ACC112 (cell line): ENCODE results near the gene TMEM95.

Experiments
- H2AFZ ChIP-seq: fragments of 200-600 bp; sonication (generic); one replicate; pipeline ENCODE4 v1.6.0; 2017; ENCODE audit warnings: antibody characterized with exemption, low read length; ENCODE audit not compliant: unreplicated experiment
- H3K27ac ChIP-seq: fragments of 200-600 bp; sonication (generic); 2 replicates; pipeline ENCODE4 v1.5.1; 2014; ENCODE audit warnings: low read depth, mild to moderate bottlenecking, antibody characterized with exemption, low read length, moderate library complexity
- H3K27me3 ChIP-seq: fragments of 200-600 bp; sonication (generic); 2 replicates; pipeline ENCODE4 v1.6.1; 2014; ENCODE audit warnings: mild to moderate bottlenecking, antibody characterized with exemption, low read length, moderate library complexity, mixed read lengths; ENCODE audit not compliant: insufficient read depth
- H3K36me3 ChIP-seq: fragments of 200-600 bp; sonication (generic); 2 replicates; pipeline ENCODE4 v1.6.1; 2016; ENCODE audit warnings: mild to moderate bottlenecking, antibody characterized with exemption, low read length, moderate library complexity, mixed read lengths; ENCODE audit not compliant: insufficient read depth
- H3K4me1 ChIP-seq: fragments of 200-600 bp; sonication (generic); one replicate; pipeline ENCODE4 v1.6.1; 2016; ENCODE audit warnings: low read length, mixed read lengths; ENCODE audit not compliant: insufficient read depth, unreplicated experiment, control insufficient read depth
- H3K4me3 ChIP-seq: fragments of 200-600 bp; sonication (generic); 2 replicates; pipeline ENCODE4 v1.5.1; 2014; ENCODE audit warnings: mild to moderate bottlenecking, low read depth, low read length
- H3K79me2 ChIP-seq: fragments of 200-600 bp; sonication (generic); one replicate; pipeline ENCODE4 v1.6.0; 2016; ENCODE audit warnings: low read length; ENCODE audit not compliant: control insufficient read depth, unreplicated experiment, insufficient read depth

The TMEM95 gene, protein sequence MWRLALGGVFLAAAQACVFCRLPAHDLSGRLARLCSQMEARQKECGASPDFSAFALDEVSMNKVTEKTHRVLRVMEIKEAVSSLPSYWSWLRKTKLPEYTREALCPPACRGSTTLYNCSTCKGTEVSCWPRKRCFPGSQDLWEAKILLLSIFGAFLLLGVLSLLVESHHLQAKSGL

DNA sequence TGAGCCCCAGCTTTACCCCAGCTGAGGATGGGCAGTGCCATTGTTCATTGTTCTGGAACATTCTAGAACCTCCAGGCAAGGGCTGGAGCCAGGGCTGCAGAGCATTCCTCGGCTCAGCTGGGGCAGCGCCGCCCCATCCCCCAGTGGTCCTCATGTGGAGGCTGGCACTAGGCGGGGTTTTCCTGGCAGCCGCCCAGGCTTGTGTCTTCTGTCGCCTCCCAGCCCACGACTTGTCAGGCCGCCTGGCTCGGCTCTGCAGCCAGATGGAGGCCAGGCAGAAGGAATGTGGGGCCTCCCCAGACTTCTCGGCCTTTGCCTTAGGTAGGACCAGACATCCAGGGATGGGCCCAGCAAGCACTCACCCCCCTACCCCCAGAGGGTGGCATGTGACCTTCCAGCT, at the start of gene TMEM95:
TMEM95 (plus strand) TSS at position 104 of the 400 bp plus-strand sequence; CDS start at position 153, 49 bp downstream.
- H3K4me1 ChIP-seq = peaks cover 30% of the 10 kb centered on the region
- no peaks in the 10 kb centered on the region for H3K36me3 ChIP-seq
- H3K27me3 ChIP-seq = no peaks in the 10 kb centered on the region
- peak within 1 kb of the TSS; percentile 52 for H3K27ac ChIP-seq
- H2AFZ ChIP-seq = no peak within 1 kb of the TSS
- peaks cover 30% of the 10 kb centered on the region for H3K79me2 ChIP-seq
- peak within 1 kb of the TSS; percentile 85 for H3K4me3 ChIP-seq

DNA sequence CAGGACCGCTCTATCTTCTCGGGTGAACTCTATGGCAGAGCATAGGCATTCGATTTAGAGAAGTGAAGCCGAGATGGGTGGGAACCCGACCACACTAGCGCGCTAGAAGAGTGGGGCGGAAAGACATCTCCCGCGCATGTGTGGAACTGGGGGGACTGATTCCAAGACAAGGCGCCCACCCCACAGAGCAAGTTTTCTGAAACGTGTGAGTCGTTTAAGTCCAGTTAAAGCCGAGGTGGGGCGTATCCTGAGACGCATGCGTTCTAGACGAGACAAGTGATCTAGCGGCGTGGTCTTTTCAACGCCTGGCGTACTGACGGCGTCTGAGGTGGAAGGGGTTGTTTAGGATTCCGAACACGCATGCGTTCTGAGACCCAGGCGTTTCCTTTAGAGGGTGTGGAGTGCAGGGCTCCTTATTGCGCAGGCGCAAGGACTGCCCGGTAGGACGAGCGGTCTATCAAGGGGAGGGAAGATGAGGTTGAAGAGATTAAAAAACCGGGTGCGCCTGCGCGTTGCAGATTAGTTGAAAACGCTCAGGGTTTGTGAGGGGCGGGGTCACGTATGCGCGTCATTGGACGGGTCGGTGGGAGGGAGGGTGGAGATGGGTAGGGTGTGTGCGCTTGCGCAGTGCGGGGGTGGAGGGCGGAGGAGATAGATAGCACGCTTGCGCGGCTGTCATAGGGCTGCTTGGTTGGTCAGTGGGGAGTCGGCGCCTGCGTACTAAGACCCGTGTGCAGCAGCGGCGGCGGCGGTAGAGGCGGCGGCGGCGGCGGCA, 47.9 kb upstream of the TMEM95 start, which contains the start of gene EIF5A:
EIF5A (plus strand) TSS at position 718 of the 775 bp plus-strand sequence. CDS start 2,008 bp downstream, outside the sequence.
- H3K36me3 ChIP-seq = peaks cover 22% of the 10 kb centered on the region
- H2AFZ ChIP-seq = peak within 1 kb of the TSS; percentile 5
- peak within 1 kb of the TSS; percentile 98 for H3K27ac ChIP-seq
- H3K4me1 ChIP-seq = peaks cover 22% of the 10 kb centered on the region
- H3K4me3 ChIP-seq = peak within 1 kb of the TSS; percentile 96
- no peaks in the 10 kb centered on the region for H3K27me3 ChIP-seq
- H3K79me2 ChIP-seq = peaks cover 43% of the 10 kb centered on the region

DNA sequence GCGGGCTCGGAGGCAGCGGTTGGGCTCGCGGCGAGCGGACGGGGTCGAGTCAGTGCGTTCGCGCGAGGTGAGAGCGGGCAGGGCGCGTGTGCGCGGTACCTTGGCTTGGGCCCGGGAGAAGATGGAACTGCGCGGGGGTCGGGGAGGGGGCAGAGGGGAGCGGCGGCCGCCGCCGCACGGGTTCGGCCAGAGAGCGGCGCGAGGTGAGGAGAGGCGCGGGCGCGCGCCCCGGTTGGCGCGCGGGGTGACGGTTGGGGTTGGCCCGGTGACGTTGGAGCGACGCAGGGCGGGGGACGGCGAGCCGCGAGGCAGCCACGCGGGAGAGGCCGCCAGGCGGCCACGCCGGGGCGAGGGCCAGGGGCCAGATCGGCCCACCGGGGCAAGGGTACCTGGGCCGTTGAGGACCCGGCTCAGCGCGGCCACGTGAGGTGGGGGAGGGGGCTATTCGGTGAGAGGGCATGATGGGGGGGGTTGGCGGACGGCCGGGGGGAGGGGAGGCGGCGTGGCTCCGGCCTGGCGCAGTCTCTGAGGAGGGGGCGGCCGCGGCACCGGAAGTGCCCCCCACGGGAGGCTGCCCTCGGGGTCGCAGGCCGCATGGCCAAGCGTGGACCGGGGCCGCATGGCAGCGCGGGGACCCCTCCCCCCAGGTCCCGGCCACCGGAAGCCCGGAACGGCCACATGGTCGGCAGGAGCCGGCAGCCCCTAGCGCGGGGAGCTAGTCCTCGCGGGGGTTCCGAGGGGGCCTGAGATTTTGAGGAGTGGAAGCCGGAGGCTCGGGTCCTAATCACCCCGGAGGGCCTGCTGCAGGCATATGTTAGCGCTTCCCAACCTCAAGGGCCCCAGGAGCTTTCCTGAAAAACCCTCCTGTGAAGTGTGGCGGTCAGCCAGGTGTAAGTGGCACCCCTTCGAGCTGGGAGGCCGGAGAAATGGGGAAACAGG, 47.0 kb upstream of the TMEM95 start:
- H3K4me3 ChIP-seq = peak overlapping the region; percentile 96
- H3K4me1 ChIP-seq = peaks cover 25% of the 10 kb centered on the region
- H3K79me2 ChIP-seq = peaks cover 50% of the 10 kb centered on the region
- H3K36me3 ChIP-seq = peaks cover 28% of the 10 kb centered on the region
- H2AFZ ChIP-seq = no peak overlapping the region
- H3K27me3 ChIP-seq = no peaks in the 10 kb centered on the region
- peak overlapping the region; percentile 98 for H3K27ac ChIP-seq

DNA sequence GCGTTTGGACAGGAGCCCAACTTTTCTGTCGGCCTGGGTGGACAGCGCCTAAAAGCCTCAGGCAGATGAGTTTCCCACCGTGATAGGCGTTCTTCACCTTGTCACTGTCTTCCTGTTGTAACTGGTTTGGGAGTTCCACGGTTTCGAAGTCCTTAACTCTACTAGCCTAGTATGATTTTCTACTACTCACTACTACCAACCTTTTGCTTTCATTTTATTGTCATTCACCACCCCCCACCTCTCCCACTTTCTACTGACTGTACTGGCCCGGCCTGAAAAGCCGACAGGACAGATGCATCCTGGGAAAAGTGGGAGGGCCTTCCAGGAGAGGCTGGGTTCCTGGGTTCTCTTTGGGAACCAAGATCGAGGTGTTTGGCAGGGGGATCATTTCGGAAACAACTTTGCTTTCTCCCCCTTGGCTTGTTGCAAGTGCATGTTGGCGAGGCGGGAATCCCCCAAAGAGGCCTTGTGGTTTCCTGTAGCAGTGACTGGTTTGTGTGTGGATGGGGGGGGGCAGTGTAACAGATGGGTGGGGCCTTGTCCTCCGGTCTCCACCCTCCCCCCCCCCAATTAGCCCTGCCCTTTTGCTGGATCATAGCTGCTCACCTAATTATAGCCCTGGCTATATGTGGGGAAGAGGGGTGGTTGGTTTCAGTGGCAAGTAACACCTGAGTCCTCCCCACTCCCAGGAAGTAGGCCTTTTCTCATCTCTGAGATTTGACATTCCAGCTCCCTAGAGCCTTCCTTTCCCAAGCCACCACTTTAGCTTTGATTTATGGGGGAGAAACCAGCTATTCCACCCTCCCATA, 46.1 kb upstream of the TMEM95 start:
- H3K79me2 ChIP-seq = peaks cover 52% of the 10 kb centered on the region
- H3K36me3 ChIP-seq = peaks cover 31% of the 10 kb centered on the region
- H3K27me3 ChIP-seq = no peaks in the 10 kb centered on the region
- H3K27ac ChIP-seq = peak overlapping the region; percentile 98
- H3K4me3 ChIP-seq = peak overlapping the region; percentile 96
- H2AFZ ChIP-seq = no peak overlapping the region
- peaks cover 34% of the 10 kb centered on the region for H3K4me1 ChIP-seq

DNA sequence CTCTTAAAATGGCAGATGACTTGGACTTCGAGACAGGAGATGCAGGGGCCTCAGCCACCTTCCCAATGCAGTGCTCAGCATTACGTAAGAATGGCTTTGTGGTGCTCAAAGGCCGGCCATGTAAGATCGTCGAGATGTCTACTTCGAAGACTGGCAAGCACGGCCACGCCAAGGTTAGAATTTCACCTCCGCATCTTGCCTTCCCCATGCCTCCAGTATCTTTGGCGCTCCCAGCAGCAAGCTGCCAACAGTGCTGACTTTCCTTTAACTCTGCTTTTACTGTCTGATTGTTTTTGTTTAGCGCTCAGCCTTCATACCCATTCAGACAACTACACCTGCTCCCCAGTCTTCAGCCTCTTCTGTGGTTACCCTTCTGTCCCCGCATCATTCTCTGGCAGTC, 45.3 kb upstream of the TMEM95 start:
- Histone ChIP-seq H3K36me3 (peaks cover 31% of the 10 kb centered on the region), H3K27ac (peak overlapping the region; percentile 98; the same call in 1 of the 2 replicates), H3K79me2 (peaks cover 57% of the 10 kb centered on the region), H2AFZ (no peak overlapping the region), H3K27me3 (no peaks in the 10 kb centered on the region), H3K4me3 (peak overlapping the region; percentile 96), H3K4me1 (peaks cover 40% of the 10 kb centered on the region)

DNA sequence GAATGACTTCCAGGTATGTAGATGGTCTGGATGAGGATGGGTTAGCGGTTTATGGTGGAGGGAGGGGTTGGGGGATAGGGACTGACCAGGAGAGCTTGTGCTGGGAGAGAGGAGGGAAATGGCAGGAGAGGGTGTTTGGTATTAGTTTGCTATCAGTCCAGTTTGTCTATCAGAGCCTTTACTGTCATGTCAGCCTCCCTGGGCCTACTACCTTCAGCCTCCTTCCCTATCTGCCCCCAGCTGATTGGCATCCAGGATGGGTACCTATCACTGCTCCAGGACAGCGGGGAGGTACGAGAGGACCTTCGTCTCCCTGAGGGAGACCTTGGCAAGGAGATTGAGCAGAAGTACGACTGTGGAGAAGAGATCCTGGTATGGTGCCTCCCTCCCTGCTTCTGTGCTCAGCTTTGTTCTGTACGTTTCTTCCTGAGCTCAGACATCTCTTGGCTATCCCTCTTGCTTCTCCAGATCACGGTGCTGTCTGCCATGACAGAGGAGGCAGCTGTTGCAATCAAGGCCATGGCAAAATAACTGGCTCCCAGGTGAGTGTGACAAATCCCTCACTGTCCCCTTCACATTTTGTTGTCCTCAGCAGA, 43.7 kb upstream of the TMEM95 start:
- Histone ChIP-seq H3K4me3 (no peak overlapping the region), H3K36me3 (peaks cover 31% of the 10 kb centered on the region), H3K4me1 (peaks cover 46% of the 10 kb centered on the region), H3K27ac (0 out of 2 replicates have a peak overlapping the region, but pooled peaks have one; percentile 20), H3K27me3 (no peaks in the 10 kb centered on the region), H2AFZ (no peak overlapping the region), H3K79me2 (peaks cover 57% of the 10 kb centered on the region)

DNA sequence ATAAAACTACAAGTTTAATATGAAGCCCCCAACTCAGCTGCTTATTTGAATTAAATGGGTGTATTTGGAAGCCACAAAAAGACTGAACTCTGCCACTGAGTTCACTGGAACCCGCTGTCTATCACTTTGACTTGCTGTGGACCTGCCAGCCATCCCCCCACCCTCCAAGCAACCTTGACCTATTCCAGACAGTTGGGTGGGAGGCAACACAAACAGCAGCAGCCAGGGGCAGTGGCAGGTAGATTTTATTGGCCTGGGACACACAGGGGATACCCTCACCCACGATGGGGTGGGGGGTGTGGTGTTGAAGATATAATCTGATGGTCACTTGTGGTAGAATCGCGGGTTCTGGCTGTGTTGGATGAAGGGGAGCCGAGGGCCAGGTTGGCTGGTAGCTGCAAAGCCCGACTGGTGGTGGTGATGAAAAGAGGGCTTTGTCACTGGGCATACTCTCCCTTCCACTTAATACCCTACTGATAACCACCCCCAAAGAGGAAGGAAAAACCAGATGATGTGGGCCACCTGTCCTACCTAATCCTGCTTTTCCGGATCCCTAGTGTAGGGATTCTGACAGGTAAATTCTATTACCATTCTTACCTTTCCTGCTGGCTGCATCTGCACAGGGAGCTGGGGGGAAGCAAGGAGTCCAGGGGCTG, 42.4 kb upstream of the TMEM95 start:
- H3K36me3 ChIP-seq = peaks cover 31% of the 10 kb centered on the region
- peaks cover 47% of the 10 kb centered on the region for H3K4me1 ChIP-seq
- no peak overlapping the region for H3K27ac ChIP-seq
- H3K79me2 ChIP-seq = peaks cover 56% of the 10 kb centered on the region
- no peak overlapping the region for H2AFZ ChIP-seq
- H3K4me3 ChIP-seq = no peak overlapping the region
- no peaks in the 10 kb centered on the region for H3K27me3 ChIP-seq

DNA sequence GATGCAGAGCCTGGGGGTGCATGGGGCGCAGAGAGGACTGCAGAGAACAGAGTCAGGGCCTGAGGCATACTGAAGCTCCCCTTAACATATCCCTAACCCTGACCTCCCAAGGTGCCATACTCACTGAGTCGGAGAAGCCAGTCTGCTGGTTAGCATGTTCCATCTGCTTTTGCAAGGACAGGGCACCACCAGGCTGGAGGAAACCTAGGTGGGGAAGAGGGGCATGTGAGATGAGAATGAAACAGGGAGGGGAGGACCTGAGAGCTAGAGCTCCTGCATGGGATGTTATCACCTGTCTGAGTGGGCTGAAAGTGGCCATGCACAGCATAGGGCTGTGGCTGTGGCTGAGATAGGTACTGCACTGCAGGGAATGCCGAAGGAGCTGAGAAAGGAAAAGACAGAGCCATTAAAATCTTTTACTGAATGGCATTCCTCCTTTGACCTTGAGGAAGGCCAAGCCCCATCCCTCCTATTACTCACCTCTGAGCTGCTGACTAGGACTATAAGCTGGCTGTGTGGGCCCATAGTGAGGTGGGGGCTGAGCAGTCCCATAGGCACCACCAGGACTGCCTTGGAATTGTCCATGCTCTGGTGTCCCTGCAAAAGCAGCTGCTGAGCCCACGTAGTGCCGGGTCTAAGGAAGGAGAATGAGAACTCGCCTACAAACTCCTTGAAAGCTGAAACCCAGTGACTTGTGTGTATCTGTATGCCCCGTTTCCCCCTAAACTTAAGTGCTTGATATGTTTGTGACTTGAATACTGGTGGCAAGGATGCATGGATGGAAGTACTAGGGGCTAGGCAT, 41.7 kb upstream of the TMEM95 start:
- Histone ChIP-seq H3K36me3 (peaks cover 31% of the 10 kb centered on the region), H3K4me3 (peak overlapping the region; percentile 92), H3K27ac (0 out of 2 replicates have a peak overlapping the region, but pooled peaks have one; percentile 14), H3K79me2 (peaks cover 49% of the 10 kb centered on the region), H3K27me3 (no peaks in the 10 kb centered on the region), H3K4me1 (peaks cover 47% of the 10 kb centered on the region), H2AFZ (no peak overlapping the region)
